OCI-LY7 (cell line): Measurements from ENCODE around the gene CLTCL1. TPM values are rescaled to one million over a fixed set of nuclear protein-coding genes. Genes with fewer than 3 reads are reported as not detected.
"Not testable (repeated sequence)": the region's sequence is repeated elsewhere in the genome, so short reads cannot be mapped to it uniquely, and the experiment has no call there.

Source experiments
- BruUV-seq: library from RNA; stranded (reverse); fragments of 400-500 nt; replicated peaks from 2 replicates; lab custom pipeline; 2021; lab: Mats Ljungman, UMichigan
- CTCF ChIA-PET: fragments of 300-600 bp; sonication (Branson Sonifier 250); formaldehyde crosslinking; loops from one replicate; lab custom pipeline; 2022; ENCODE audit warnings: antibody characterized with exemption; ENCODE audit not compliant: unreplicated experiment; lab: Charles Lee
- POLR2A ChIA-PET: fragments of 300-600 bp; sonication (Branson Sonifier 250); formaldehyde crosslinking; loops from one replicate; lab custom pipeline; 2022; ENCODE audit warnings: antibody characterized with exemption; lab: Charles Lee
- DNase-seq: peaks from one replicate; pipeline ENCODE4 v3.0.0-alpha.2; 2015; ENCODE audit warnings: low spot score
- H2AFZ ChIP-seq: fragments of 200-600 bp; sonication (generic), shearing (Covaris generic); 2 replicates; pipeline ENCODE4 v1.6.1; 2014; ENCODE audit warnings: mild to moderate bottlenecking, antibody characterized with exemption, low read length, moderate library complexity
- H3K27ac ChIP-seq: fragments of 200-600 bp; sonication (generic); 2 replicates; pipeline ENCODE4 v1.5.1; 2014; ENCODE audit warnings: mixed run types, low read depth, mild to moderate bottlenecking, moderate library complexity, low read length, inconsistent platforms; ENCODE audit not compliant: poor library complexity, severe bottlenecking
- H3K36me3 ChIP-seq: fragments of 200-600 bp; sonication (generic); 2 replicates; pipeline ENCODE4 v1.6.1; 2014; ENCODE audit warnings: mild to moderate bottlenecking, antibody characterized with exemption, low read length, moderate library complexity, mixed read lengths; ENCODE audit not compliant: insufficient read depth
- H3K4me1 ChIP-seq: fragments of 200-600 bp; sonication (generic); 2 replicates; pipeline ENCODE4 v1.5.1; 2014; ENCODE audit warnings: mild to moderate bottlenecking, low read length; ENCODE audit not compliant: insufficient read depth, poor library complexity, severe bottlenecking
- H3K4me2 ChIP-seq: fragments of 200-600 bp; sonication (generic); 2 replicates; pipeline ENCODE4 v1.6.1; 2014; ENCODE audit warnings: mild to moderate bottlenecking, low read length
- H3K4me3 ChIP-seq: fragments of 200-600 bp; sonication (generic); 2 replicates; pipeline ENCODE4 v1.5.1; 2014; ENCODE audit warnings: mild to moderate bottlenecking, low read depth, low read length; ENCODE audit not compliant: poor library complexity, severe bottlenecking
- H3K79me2 ChIP-seq: fragments of 200-600 bp; sonication (generic); 2 replicates; pipeline ENCODE4 v1.6.1; 2016; ENCODE audit warnings: low read depth, mild to moderate bottlenecking, low read length, moderate library complexity, mixed read lengths; ENCODE audit not compliant: insufficient read depth
- H3K9me2 ChIP-seq: fragments of 200-600 bp; sonication (generic); 2 replicates; pipeline ENCODE4 v1.6.1; 2016; ENCODE audit warnings: mild to moderate bottlenecking, low read length, mixed read lengths; ENCODE audit not compliant: insufficient read depth
- H3K9me3 ChIP-seq: fragments of 200-600 bp; sonication (generic); 2 replicates; pipeline ENCODE4 v1.6.1; 2014; ENCODE audit warnings: mild to moderate bottlenecking, mixed run types, low read length, mixed read lengths
- H4K20me1 ChIP-seq: fragments of 200-600 bp; sonication (generic); 2 replicates; pipeline ENCODE4 v1.6.1; 2014; ENCODE audit warnings: mild to moderate bottlenecking, antibody characterized with exemption, low read length, moderate library complexity, mixed read lengths; ENCODE audit not compliant: insufficient read depth
- CTCF ChIP-seq: fragments of 200-600 bp; sonication (generic); conservative IDR thresholded peaks from 2 replicates; pipeline ENCODE4 v1.5.1; 2014; ENCODE audit warnings: mild to moderate bottlenecking, antibody characterized with exemption, low read length, moderate library complexity, mixed read lengths
- EZH2phosphoT487 ChIP-seq: fragments of 200-600 bp; sonication (generic); IDR thresholded peaks from 2 replicates; pipeline ENCODE4 v1.6.1; 2018; ENCODE audit warnings: low read depth, borderline replicate concordance, mild to moderate bottlenecking, mixed run types, antibody characterized with exemption, low read length, moderate library complexity, mixed read lengths
- intact Hi-C: fragments of 100-400 bp; cut with micrococcal nuclease; formaldehyde crosslinking; loops from one replicate; pipeline ENCODE4 v1.10.0; 2022; ENCODE audit not compliant: unreplicated experiment
- total RNA-seq, 2 experiments: library from RNA; depleted of rRNA in 1 of 2; stranded (reverse); fragments of >200 nt in 1 of 2; shearing (Covaris generic) in 1 of 2; gene quantifications; 2 replicates each; pipeline ENCODE4 v1.2.3, GENCODE V29; 2014 to 2022

CLTCL1 gene
- total RNA-seq, 2 experiments from 2014 or later: 0.44 to 0.99 TPM

DNA sequence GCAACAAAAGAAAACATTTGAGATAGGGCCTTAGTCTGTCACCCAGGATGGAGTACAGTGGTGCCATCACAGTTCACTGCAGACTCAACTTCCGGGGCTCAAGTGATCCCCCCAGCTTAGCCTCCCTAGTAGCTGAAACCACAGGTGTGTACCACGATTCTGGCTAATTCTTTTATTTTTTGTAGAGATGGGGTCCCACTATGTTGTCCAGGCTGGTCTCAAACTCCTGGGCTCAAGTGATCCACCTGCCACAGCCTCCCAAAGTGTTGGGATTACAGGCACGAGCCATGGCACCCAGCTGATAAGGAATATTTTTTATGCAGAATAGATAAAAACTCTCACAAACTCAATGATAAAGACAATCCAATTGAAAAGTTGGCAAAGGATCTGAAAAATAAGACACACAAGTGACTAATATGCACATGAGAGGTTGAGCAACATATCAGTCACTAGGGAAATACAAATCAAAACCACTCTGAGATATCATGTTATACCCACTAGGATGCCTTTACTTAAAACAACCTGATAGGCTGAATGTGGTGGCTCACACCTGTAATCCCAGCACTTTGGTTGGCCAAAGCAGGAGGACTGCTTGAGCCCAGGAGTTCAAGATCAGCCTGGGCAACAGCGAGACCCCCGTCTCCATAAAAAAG, 33.9 kb upstream of the CLTCL1 start:
- Histone ChIP-seq H3K4me2 (no peak overlapping the region), H3K9me3 (no peaks in the 10 kb centered on the region), H2AFZ (no peak overlapping the region), H3K9me2 (no peaks in the 10 kb centered on the region), H4K20me1 (no peaks in the 10 kb centered on the region), H3K79me2 (no peaks in the 10 kb centered on the region), H3K4me1 (no peaks in the 10 kb centered on the region), H3K4me3 (no peak overlapping the region), H3K27ac (no peak overlapping the region), H3K36me3 (peaks cover 24% of the 10 kb centered on the region)
- ChIA-PET POLR2A (no interaction called here), CTCF (interaction anchor here (0.6 kb wide), 1 partner anchor 142 kb away, joined by 4 read pairs; no protein-coding TSS in a partner anchor)
- DNase-seq: no peak
- intact Hi-C loops: no loop called here
- no peak for TF ChIP-seq EZH2phosphoT487
- TF ChIP-seq CTCF: no peak
- no TSS peak for BruUV-seq

DNA sequence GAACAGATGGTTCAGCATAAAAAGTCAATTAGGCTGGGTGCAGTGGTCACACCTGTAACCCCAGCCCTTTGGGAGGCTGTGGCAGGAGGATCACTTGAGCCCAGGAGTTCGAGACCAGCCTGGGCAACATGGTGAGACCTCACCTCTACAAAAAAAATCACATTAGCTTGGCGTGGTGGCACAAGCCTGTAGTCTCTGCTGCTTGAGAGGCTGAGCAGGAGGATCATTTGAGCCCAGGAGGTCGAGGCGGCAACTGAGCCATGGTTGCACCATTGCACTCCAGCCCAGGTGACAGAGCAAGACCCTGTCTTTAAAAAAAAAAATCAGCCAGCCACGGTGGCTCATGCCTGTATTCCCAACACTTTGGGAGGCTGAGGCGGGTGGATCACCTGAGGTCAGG, 31.9 kb upstream of the CLTCL1 start:
- H3K79me2 ChIP-seq, H3K36me3 ChIP-seq, BruUV-seq, H3K27ac ChIP-seq, H3K9me2 ChIP-seq, H3K4me2 ChIP-seq, POLR2A ChIA-PET, H3K9me3 ChIP-seq, H3K4me3 ChIP-seq, H4K20me1 ChIP-seq, DNase-seq, intact Hi-C loops, H3K4me1 ChIP-seq, H2AFZ ChIP-seq, CTCF ChIA-PET: not testable (repeated sequence)

GRCh38 chr22:19321757-19322156, 30.2 kb upstream of the CLTCL1 start:
- H3K27ac ChIP-seq: no peak overlapping the region
- no peaks in the 10 kb centered on the region for H3K79me2 ChIP-seq
- H3K4me2 ChIP-seq: no peak overlapping the region
- DNase-seq: no peak
- H3K4me3 ChIP-seq: no peak overlapping the region
- BruUV-seq: no TSS peak
- CTCF ChIA-PET: no interaction called here
- TF ChIP-seq CTCF (no peak), EZH2phosphoT487 (no peak)
- intact Hi-C loops: no loop called here
- no peak overlapping the region for H2AFZ ChIP-seq
- no peaks in the 10 kb centered on the region for H4K20me1 ChIP-seq
- no peaks in the 10 kb centered on the region for H3K36me3 ChIP-seq
- no peaks in the 10 kb centered on the region for H3K9me2 ChIP-seq
- peaks cover 8% of the 10 kb centered on the region; the same call in 1 of the 2 replicates for H3K9me3 ChIP-seq
- POLR2A ChIA-PET: interaction anchor here (0.7 kb wide), 1 partner anchor 151 kb away, joined by 3 read pairs; no protein-coding TSS in a partner anchor
- no peaks in the 10 kb centered on the region for H3K4me1 ChIP-seq

GRCh38 chr22:19320136-19320535, 28.6 kb upstream of the CLTCL1 start:
- H3K27ac ChIP-seq, BruUV-seq, H3K4me1 ChIP-seq, H4K20me1 ChIP-seq, H2AFZ ChIP-seq, intact Hi-C loops, H3K9me2 ChIP-seq, H3K79me2 ChIP-seq, H3K4me2 ChIP-seq, H3K36me3 ChIP-seq, DNase-seq, CTCF ChIA-PET, POLR2A ChIA-PET, H3K4me3 ChIP-seq: not testable (repeated sequence)
- H3K9me3 ChIP-seq: peaks cover 11% of the 10 kb centered on the region; the same call in 1 of the 2 replicates
